ENCODE data around the gene TMPRSS4. TPM values are rescaled to one million over a fixed set of nuclear protein-coding genes. Genes with fewer than 3 reads are reported as not detected.

TMPRSS4 gene
- total and polyA plus RNA-seq, 9 of the 15 experiments (the other 6 are each of a cell fraction or from before 2014, with no cell fraction given), result 4.0 to 10.0 (median 5.6) TPM

DNA sequence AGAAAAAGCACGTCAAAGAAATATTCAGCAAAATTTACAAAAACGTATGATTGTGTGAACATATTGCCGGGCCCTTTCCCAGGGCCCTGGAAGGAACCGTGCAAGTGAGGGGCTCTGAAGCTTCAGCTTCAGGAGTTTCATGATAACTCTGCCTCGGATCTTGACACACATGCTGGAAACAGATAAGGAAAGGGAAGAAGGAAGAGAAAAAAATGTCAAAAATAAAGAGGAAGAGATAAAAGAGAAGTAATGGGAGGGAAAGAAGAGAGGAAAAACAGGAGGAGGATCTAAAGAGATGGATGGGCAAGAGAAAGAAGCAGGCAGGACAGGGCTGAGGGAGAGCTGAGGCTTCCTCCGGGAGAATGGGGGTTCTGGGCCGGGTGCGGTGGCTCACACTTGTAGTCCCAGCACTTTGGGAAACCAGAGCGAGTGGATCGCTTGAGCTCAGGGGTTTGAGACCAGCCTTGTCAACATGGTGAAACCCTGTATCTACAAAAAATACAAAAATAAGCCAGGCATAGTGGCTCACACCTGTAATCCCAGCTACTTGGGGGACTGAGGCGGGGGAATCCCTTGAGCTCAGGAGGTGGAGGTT is 2.7 kb upstream of the TMPRSS4 start (continued):
- no peak for TF ChIP-seq ZKSCAN1 (IDR thresholded peaks at IDR 0.05; ENCODE audit: low read depth, low read length)
- TF ChIP-seq CBFA2T3 (IDR thresholded peaks at IDR 0.05), result peak; percentile 77
- TF ChIP-seq HNRNPLL (IDR thresholded peaks at IDR 0.05; ENCODE audit: low read depth, low read length, poor library complexity, severe bottlenecking), result no peak
- TF ChIP-seq ETV6 (IDR thresholded peaks at IDR 0.05; ENCODE audit: borderline replicate concordance in 1 of 2, low read depth in 2 of 2, low read length in 1 of 2), result 0 out of 4 replicates have a peak, but pooled peaks have one; percentile 21 to 23
- TF ChIP-seq ETV6 (CRISPR knock-in tag; IDR thresholded peaks at IDR 0.05; ENCODE audit: borderline replicate concordance), result no peak
- TF ChIP-seq ZNF316 (IDR thresholded peaks at IDR 0.05), result no peak
- no peak for TF ChIP-seq CBX5 (IDR thresholded peaks at IDR 0.05; ENCODE audit: borderline replicate concordance, low read depth)
- TF ChIP-seq PYGO2 (tag; IDR thresholded peaks at IDR 0.05), result no peak
- TF ChIP-seq, protein P1, sequence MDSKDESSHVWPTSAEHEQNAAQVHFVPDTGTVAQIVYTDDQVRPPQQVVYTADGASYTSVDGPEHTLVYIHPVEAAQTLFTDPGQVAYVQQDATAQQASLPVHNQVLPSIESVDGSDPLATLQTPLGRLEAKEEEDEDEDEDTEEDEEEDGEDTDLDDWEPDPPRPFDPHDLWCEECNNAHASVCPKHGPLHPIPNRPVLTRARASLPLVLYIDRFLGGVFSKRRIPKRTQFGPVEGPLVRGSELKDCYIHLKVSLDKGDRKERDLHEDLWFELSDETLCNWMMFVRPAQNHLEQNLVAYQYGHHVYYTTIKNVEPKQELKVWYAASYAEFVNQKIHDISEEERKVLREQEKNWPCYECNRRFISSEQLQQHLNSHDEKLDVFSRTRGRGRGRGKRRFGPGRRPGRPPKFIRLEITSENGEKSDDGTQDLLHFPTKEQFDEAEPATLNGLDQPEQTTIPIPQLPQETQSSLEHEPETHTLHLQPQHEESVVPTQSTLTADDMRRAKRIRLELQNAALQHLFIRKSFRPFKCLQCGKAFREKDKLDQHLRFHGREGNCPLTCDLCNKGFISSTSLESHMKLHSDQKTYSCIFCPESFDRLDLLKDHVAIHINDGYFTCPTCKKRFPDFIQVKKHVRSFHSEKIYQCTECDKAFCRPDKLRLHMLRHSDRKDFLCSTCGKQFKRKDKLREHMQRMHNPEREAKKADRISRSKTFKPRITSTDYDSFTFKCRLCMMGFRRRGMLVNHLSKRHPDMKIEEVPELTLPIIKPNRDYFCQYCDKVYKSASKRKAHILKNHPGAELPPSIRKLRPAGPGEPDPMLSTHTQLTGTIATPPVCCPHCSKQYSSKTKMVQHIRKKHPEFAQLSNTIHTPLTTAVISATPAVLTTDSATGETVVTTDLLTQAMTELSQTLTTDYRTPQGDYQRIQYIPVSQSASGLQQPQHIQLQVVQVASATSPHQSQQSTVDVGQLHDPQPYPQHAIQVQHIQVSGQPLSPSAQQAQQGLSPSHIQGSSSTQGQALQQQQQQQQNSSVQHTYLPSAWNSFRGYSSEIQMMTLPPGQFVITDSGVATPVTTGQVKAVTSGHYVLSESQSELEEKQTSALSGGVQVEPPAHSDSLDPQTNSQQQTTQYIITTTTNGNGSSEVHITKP (IDR thresholded peaks at IDR 0.05; ENCODE audit: partially characterized antibody), result no peak
- TF ChIP-seq TEAD4 (IDR thresholded peaks at IDR 0.05; ENCODE audit: low read length), result peak; percentile 58; the same call in 1 of the 2 replicates
- TF ChIP-seq TEAD4 (CRISPR knock-in tag; IDR thresholded peaks at IDR 0.05; ENCODE audit: borderline replicate concordance), result no peak
- TF ChIP-seq, protein P2, sequence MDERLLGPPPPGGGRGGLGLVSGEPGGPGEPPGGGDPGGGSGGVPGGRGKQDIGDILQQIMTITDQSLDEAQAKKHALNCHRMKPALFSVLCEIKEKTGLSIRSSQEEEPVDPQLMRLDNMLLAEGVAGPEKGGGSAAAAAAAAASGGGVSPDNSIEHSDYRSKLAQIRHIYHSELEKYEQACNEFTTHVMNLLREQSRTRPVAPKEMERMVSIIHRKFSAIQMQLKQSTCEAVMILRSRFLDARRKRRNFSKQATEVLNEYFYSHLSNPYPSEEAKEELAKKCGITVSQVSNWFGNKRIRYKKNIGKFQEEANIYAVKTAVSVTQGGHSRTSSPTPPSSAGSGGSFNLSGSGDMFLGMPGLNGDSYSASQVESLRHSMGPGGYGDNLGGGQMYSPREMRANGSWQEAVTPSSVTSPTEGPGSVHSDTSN (CRISPR knock-in tag; IDR thresholded peaks at IDR 0.05; ENCODE audit: low read depth), result no peak
- TF ChIP-seq, protein P2 (tag; conservative IDR thresholded peaks at IDR 0.05; ENCODE audit: low read depth), result no peak
- TF ChIP-seq SREBF1 (IDR thresholded peaks at IDR 0.05; ENCODE audit: borderline replicate concordance, low read depth, low read length), result no peak
- TF ChIP-seq HNRNPK (IDR thresholded peaks at IDR 0.05; ENCODE audit: low read depth, low read length, poor library complexity, severe bottlenecking), result no peak
- TF ChIP-seq ZNF445 (CRISPR knock-in tag; IDR thresholded peaks at IDR 0.05; ENCODE audit: low read depth), result no peak
- no peak for TF ChIP-seq TFAM (CRISPR knock-in tag; conservative IDR thresholded peaks at IDR 0.05)
- TF ChIP-seq, protein P3, sequence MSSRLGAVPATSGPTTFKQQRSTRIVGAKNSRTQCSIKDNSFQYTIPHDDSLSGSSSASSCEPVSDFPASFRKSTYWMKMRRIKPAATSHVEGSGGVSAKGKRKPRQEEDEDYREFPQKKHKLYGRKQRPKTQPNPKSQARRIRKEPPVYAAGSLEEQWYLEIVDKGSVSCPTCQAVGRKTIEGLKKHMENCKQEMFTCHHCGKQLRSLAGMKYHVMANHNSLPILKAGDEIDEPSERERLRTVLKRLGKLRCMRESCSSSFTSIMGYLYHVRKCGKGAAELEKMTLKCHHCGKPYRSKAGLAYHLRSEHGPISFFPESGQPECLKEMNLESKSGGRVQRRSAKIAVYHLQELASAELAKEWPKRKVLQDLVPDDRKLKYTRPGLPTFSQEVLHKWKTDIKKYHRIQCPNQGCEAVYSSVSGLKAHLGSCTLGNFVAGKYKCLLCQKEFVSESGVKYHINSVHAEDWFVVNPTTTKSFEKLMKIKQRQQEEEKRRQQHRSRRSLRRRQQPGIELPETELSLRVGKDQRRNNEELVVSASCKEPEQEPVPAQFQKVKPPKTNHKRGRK (tag; IDR thresholded peaks at IDR 0.05), result peak; percentile 52; the same call in 1 of the 2 replicates
- TF ChIP-seq, protein P4, sequence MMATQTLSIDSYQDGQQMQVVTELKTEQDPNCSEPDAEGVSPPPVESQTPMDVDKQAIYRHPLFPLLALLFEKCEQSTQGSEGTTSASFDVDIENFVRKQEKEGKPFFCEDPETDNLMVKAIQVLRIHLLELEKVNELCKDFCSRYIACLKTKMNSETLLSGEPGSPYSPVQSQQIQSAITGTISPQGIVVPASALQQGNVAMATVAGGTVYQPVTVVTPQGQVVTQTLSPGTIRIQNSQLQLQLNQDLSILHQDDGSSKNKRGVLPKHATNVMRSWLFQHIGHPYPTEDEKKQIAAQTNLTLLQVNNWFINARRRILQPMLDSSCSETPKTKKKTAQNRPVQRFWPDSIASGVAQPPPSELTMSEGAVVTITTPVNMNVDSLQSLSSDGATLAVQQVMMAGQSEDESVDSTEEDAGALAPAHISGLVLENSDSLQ (IDR thresholded peaks at IDR 0.05), result no peak
- no peak for TF ChIP-seq ESRRB (CRISPR knock-in tag; IDR thresholded peaks at IDR 0.05; ENCODE audit: borderline replicate concordance)
